Esophagus muscularis mucosa (tissue), 4 donors: Measurements from ENCODE around the gene SNX13. TPM values are rescaled to one million over a fixed set of nuclear protein-coding genes. Genes with fewer than 3 reads are reported as not detected.

Experiments used
- DNase-seq: peaks from one replicate; pipeline ENCODE4 v3.0.0-alpha.2; 2017; ENCODE audit errors: extremely low spot score
- H3K27ac ChIP-seq, 4 donors: fragments of 200-600 bp; sonication (generic); replicated peaks in 1 of 4; 1 replicate in 3 of 4; 2 replicates in 1 of 4; pipeline ENCODE4 v1.5.1; 2016 to 2019; ENCODE audit warnings: mild to moderate bottlenecking in 1 of 4
- H3K27me3 ChIP-seq, 4 donors: fragments of 200-600 bp; sonication (generic); one replicate each; pipeline versions ENCODE4 v1.5.1 to v1.6.0; 2016 to 2019
- H3K36me3 ChIP-seq, 4 donors: fragments of 200-600 bp; sonication (generic); one replicate each; pipeline ENCODE4 v1.5.1; 2016 to 2019
- H3K4me1 ChIP-seq, 4 donors: fragments of 200-600 bp; sonication (generic); one replicate each; pipeline ENCODE4 v1.5.1; 2016 to 2019
- H3K4me3 ChIP-seq, 4 donors: fragments of 200-600 bp; sonication (generic); 1 replicate in 2 of 4; 2 replicates in 2 of 4; pipeline ENCODE4 v1.5.1; 2016 to 2019; ENCODE audit warnings: mild to moderate bottlenecking in 4 of 4, moderate library complexity in 1 of 4
- H3K9me3 ChIP-seq, 4 donors: fragments of 200-600 bp; sonication (generic); 1 replicate in 3 of 4; 2 replicates in 1 of 4; pipeline ENCODE4 v1.5.1; 2016 to 2019
- CTCF ChIP-seq, 3 experiments: fragments of 200-600 bp in 2 of 3; fragments of 450-650 bp in 1 of 3; sonication (generic) in 2 of 3; IDR thresholded peaks; one replicate each; pipeline ENCODE4 v1.5.1; 2017 to 2019; ENCODE audit warnings: antibody characterized with exemption in 3 of 3, mild to moderate bottlenecking in 2 of 3, moderate library complexity in 1 of 3
- EP300 ChIP-seq: sonication (generic); formaldehyde crosslinking; IDR thresholded peaks from one replicate; pipeline ENCODE4 v1.6.1; 2017; ENCODE audit warnings: antibody characterized with exemption
- POLR2A ChIP-seq: fragments of 450-650 bp; IDR thresholded peaks from one replicate; pipeline ENCODE4 v1.6.1; 2017; ENCODE audit warnings: antibody characterized with exemption, moderate library complexity, mild to moderate bottlenecking, low read depth
- POLR2AphosphoS5 ChIP-seq, 2 donors: sonication (generic); formaldehyde crosslinking; IDR thresholded peaks; one replicate each; pipeline ENCODE4 v1.6.1; 2017; ENCODE audit warnings: antibody characterized with exemption in 2 of 2
- WGBS: methylation state at CpG from one replicate; pipeline ENCODE4 v1.1.5; 2018; 5-methylcytosine and 5-hydroxymethylcytosine counted together
- intact Hi-C: fragments of 100-400 bp; cut with DNase I; formaldehyde crosslinking; loops from one replicate; pipeline ENCODE4 v1.15.1; 2023
- total RNA-seq, 4 donors: library from RNA; depleted of rRNA; stranded (reverse); fragments of >200 nt; gene quantifications; one replicate each; pipeline versions ENCODE4 v1.1.0 to v1.2.1, GENCODE V29; 2016

The SNX13 gene
- total RNA-seq, 4 donors from 2014 or later: 37.9 to 51.8 (median 43.9) TPM

GRCh38 chr7:17986851-17987250 is 46.6 kb upstream of the SNX13 start:
- Histone ChIP-seq H3K4me3 (no peak overlapping the region), H3K9me3 (no peaks in the 10 kb centered on the region), H3K27me3 (no peaks in the 10 kb centered on the region), H3K27ac (no peak overlapping the region), H3K36me3 (no peaks in the 10 kb centered on the region), H3K4me1 (peaks cover 0 to 7% (median 2%) of the 10 kb centered on the region in 4 donors)
- no peak for DNase-seq
- intact Hi-C loops: no loop called here
- no peak for TF ChIP-seq POLR2A
- TF ChIP-seq POLR2AphosphoS5 (IDR thresholded peaks at IDR 0.05): no peak
- no peak for TF ChIP-seq CTCF (IDR thresholded peaks at IDR 0.05)
- TF ChIP-seq EP300: no peak
- WGBS: 39% methylated on average over 1 of the region's 1 CpG

GRCh38 chr7:17985473-17986239 is 45.4 kb upstream of the SNX13 start:
- 90% methylated on average over 6 of the region's 6 CpGs for WGBS
- no peaks in the 10 kb centered on the region for H3K36me3 ChIP-seq
- TF ChIP-seq CTCF (IDR thresholded peaks at IDR 0.05) (no peak), EP300 (no peak), POLR2A (no peak), POLR2AphosphoS5 (IDR thresholded peaks at IDR 0.05) (no peak)
- no peak overlapping the region for H3K27ac ChIP-seq
- no peaks in the 10 kb centered on the region for H3K27me3 ChIP-seq
- intact Hi-C loops: no loop called here
- H3K4me3 ChIP-seq: no peak overlapping the region
- DNase-seq: no peak
- peaks cover 0 to 7% (median 2%) of the 10 kb centered on the region in 4 donors for H3K4me1 ChIP-seq
- peaks cover 0 to 3% (median 0%) of the 10 kb centered on the region in 4 donors for H3K9me3 ChIP-seq

GRCh38 chr7:17984288-17984687 is 44.0 kb upstream of the SNX13 start:
- no peak for DNase-seq
- no peak overlapping the region for H3K4me3 ChIP-seq
- H3K27ac ChIP-seq: no peak overlapping the region
- intact Hi-C loops: no loop called here
- no peaks in the 10 kb centered on the region for H3K36me3 ChIP-seq
- WGBS: 81% methylated on average over 1 of the region's 1 CpG
- peaks cover 0 to 3% (median 0%) of the 10 kb centered on the region in 4 donors for H3K9me3 ChIP-seq
- peaks cover 0 to 7% (median 2%) of the 10 kb centered on the region in 4 donors for H3K4me1 ChIP-seq
- H3K27me3 ChIP-seq: no peaks in the 10 kb centered on the region
- no peak for TF ChIP-seq POLR2A
- no peak for TF ChIP-seq CTCF (IDR thresholded peaks at IDR 0.05)
- no peak for TF ChIP-seq POLR2AphosphoS5 (IDR thresholded peaks at IDR 0.05)
- TF ChIP-seq EP300: no peak

GRCh38 chr7:17983221-17984062 is 43.1 kb upstream of the SNX13 start:
- TF ChIP-seq EP300 (no peak), CTCF (IDR thresholded peaks at IDR 0.05) (no peak), POLR2AphosphoS5 (IDR thresholded peaks at IDR 0.05) (no peak), POLR2A (no peak)
- 53% methylated on average over 3 of the region's 3 CpGs for WGBS
- no peak for DNase-seq
- intact Hi-C loops: no loop called here
- H3K27me3 ChIP-seq: no peaks in the 10 kb centered on the region
- H3K36me3 ChIP-seq: no peaks in the 10 kb centered on the region
- H3K4me3 ChIP-seq: no peak overlapping the region
- H3K9me3 ChIP-seq: peaks cover 0 to 3% (median 0%) of the 10 kb centered on the region in 4 donors
- peaks cover 0 to 7% (median 2%) of the 10 kb centered on the region in 4 donors for H3K4me1 ChIP-seq
- H3K27ac ChIP-seq: no peak overlapping the region
